CD4-positive, alpha-beta T cell treated with Interleukin-17A for 4 hours (primary cell): ENCODE results near the gene BCAS1.

ENCODE experiments used
- DNase-seq: peaks from one replicate; pipeline ENCODE4 v3.0.0-alpha.2; 2020; ENCODE audit warnings: mixed read lengths

The BCAS1 gene

GRCh38 chr20:53921443-53921973 lies 148.9 kb downstream of the BCAS1 start:
- no peak for DNase-seq

GRCh38 chr20:53920647-53921245 lies 149.6 kb downstream of the BCAS1 start:
- no peak for DNase-seq

- no peak for DNase-seq
These were observed 150.5 kb downstream of the BCAS1 start for GRCh38 chr20:53919886-53920285.

- DNase-seq: no peak
These were observed 151.4 kb downstream of the BCAS1 start for GRCh38 chr20:53918949-53919361.

GRCh38 chr20:53918020-53918311 lies 152.4 kb downstream of the BCAS1 start:
- no peak for DNase-seq

GRCh38 chr20:53917145-53918019 lies 153.0 kb downstream of the BCAS1 start:
- DNase-seq: no peak

GRCh38 chr20:53916173-53916512 lies 154.3 kb downstream of the BCAS1 start:
- no peak for DNase-seq

- DNase-seq: peak; percentile 98
These were observed 154.8 kb downstream of the BCAS1 start for GRCh38 chr20:53915446-53916172.

- no peak for DNase-seq
These were observed 155.5 kb downstream of the BCAS1 start for GRCh38 chr20:53914781-53915445.

GRCh38 chr20:53914091-53914780 lies 156.2 kb downstream of the BCAS1 start:
- no peak for DNase-seq

GRCh38 chr20:53911301-53911700 lies 159.1 kb downstream of the BCAS1 start:
- DNase-seq: no peak

- DNase-seq: no peak
These were observed 159.9 kb downstream of the BCAS1 start for GRCh38 chr20:53910351-53911002.

GRCh38 chr20:53907968-53908751 lies 162.2 kb downstream of the BCAS1 start:
- no peak for DNase-seq

- DNase-seq: no peak
These were observed 164.6 kb downstream of the BCAS1 start for GRCh38 chr20:53905820-53906191.

- no peak for DNase-seq
These were observed 165.2 kb downstream of the BCAS1 start for GRCh38 chr20:53905019-53905819.

GRCh38 chr20:53904261-53904660 lies 166.1 kb downstream of the BCAS1 start:
- DNase-seq: no peak

GRCh38 chr20:53903652-53903987 lies 166.8 kb downstream of the BCAS1 start:
- no peak for DNase-seq

GRCh38 chr20:53902968-53903651 lies 167.3 kb downstream of the BCAS1 start:
- DNase-seq: no peak

- DNase-seq: no peak
These were observed 168.8 kb downstream of the BCAS1 start for GRCh38 chr20:53901497-53902096.
